ENCODE data around the gene PCDHGB1. TPM values are rescaled to one million over a fixed set of nuclear protein-coding genes. Genes with fewer than 3 reads are reported as not detected.
A peak's percentile ranks its signal among the peaks of the same experiment; 100 is the strongest.
"Not testable (repeated sequence)": the region's sequence is repeated elsewhere in the genome, so short reads cannot be mapped to it uniquely, and the experiment has no call there.

Gene PCDHGB1
- total and polyA plus RNA-seq, 5 experiments from 2014 or later, result 0.19 TPM; not detected in 4

GRCh38 chr5:141328231-141328630 lies 21.7 kb upstream of the PCDHGB1 start:
- ATAC-seq, result no peak
- H3K36me3 Mint-ChIP-seq, result peaks cover 9 to 53% (median 48%) of the 10 kb centered on the region in 3 donors
- peaks cover 5 to 75% (median 36%) of the 10 kb centered on the region in 9 donors for H3K9me3 Mint-ChIP-seq
- H3K4me3 Mint-ChIP-seq, result no peak overlapping the region
- peaks cover 13 to 66% (median 58%) of the 10 kb centered on the region in 5 donors for H3K27me3 Mint-ChIP-seq
- POLR2A ChIA-PET, result interaction anchor here (0.5 to 0.8 kb wide), 2 partner anchors 11 to 184 kb away, joined by 3 to 6 read pairs; no protein-coding TSS in a partner anchor
- H3K27ac Mint-ChIP-seq, result no peak overlapping the region
- no peak for DNase-seq
- H3K4me1 Mint-ChIP-seq, result peaks cover 6 to 8% (median 7%) of the 10 kb centered on the region in 4 donors

GRCh38 chr5:141330299-141331080 lies 19.4 kb upstream of the PCDHGB1 start, which contains the start of gene PCDHGA1:
TSS of gene PCDHGA1 (plus strand) at chr5:141330514.
- POLR2A ChIA-PET, result no interaction called here
- Mint-ChIP-seq H3K9me3 (peaks cover 17 to 89% (median 49%) of the 10 kb centered on the region in 9 donors), H3K27ac (no peak within 1 kb of the TSS), H3K36me3 (peaks cover 13 to 71% (median 60%) of the 10 kb centered on the region in 3 donors), H3K27me3 (peaks cover 24 to 88% (median 73%) of the 10 kb centered on the region in 5 donors), H3K4me3 (peak within 1 kb of the TSS in 5 of 10 donors; percentile 5 to 53 (median 24)), H3K4me1 (peaks cover 6 to 9% (median 7%) of the 10 kb centered on the region in 4 donors)
- peak in 1 of 2 donors; percentile 45 for ATAC-seq
- DNase-seq, result peak in 1 of 10 donors; percentile 20

GRCh38 chr5:141332571-141332970 lies 17.3 kb upstream of the PCDHGB1 start:
- H3K36me3 Mint-ChIP-seq, result peaks cover 17 to 74% (median 61%) of the 10 kb centered on the region in 3 donors
- H3K9me3 Mint-ChIP-seq, result peaks cover 23 to 94% (median 54%) of the 10 kb centered on the region in 9 donors
- H3K27ac Mint-ChIP-seq, H3K4me3 Mint-ChIP-seq, DNase-seq, H3K4me1 Mint-ChIP-seq, POLR2A ChIA-PET, ATAC-seq: not testable (repeated sequence)
- peaks cover 44 to 92% (median 77%) of the 10 kb centered on the region in 5 donors for H3K27me3 Mint-ChIP-seq

GRCh38 chr5:141338538-141339306 lies 11.2 kb upstream of the PCDHGB1 start, which contains the start of gene PCDHGA2:
TSS of gene PCDHGA2 (plus strand) at chr5:141338760.
- Mint-ChIP-seq H3K9me3 (peaks cover 33 to 96% (median 74%) of the 10 kb centered on the region in 9 donors), H3K27me3 (peaks cover 60 to 94% (median 82%) of the 10 kb centered on the region in 5 donors), H3K4me3 (no peak within 1 kb of the TSS), H3K27ac (no peak within 1 kb of the TSS), H3K36me3 (peaks cover 26 to 79% (median 56%) of the 10 kb centered on the region in 3 donors), H3K4me1 (peaks cover 0 to 1% (median 0%) of the 10 kb centered on the region in 4 donors)
- no peak for ATAC-seq
- DNase-seq, result no peak
- POLR2A ChIA-PET, result no interaction called here

GRCh38 chr5:141340781-141341354 lies 9.0 kb upstream of the PCDHGB1 start:
- POLR2A ChIA-PET, DNase-seq, ATAC-seq, H3K27ac Mint-ChIP-seq, H3K4me1 Mint-ChIP-seq: not testable (repeated sequence)
- Mint-ChIP-seq H3K27me3 (peaks cover 57 to 93% (median 76%) of the 10 kb centered on the region in 5 donors), H3K9me3 (peaks cover 29 to 93% (median 56%) of the 10 kb centered on the region in 9 donors), H3K4me3 (peak overlapping the region in 1 of 10 donors; percentile 48), H3K36me3 (peaks cover 28 to 73% (median 55%) of the 10 kb centered on the region in 3 donors)

GRCh38 chr5:141342773-141343172 lies 7.1 kb upstream of the PCDHGB1 start:
- Mint-ChIP-seq H3K27ac (no peak overlapping the region), H3K4me1 (no peaks in the 10 kb centered on the region), H3K27me3 (peaks cover 55 to 93% (median 66%) of the 10 kb centered on the region in 5 donors), H3K36me3 (peaks cover 32 to 71% (median 52%) of the 10 kb centered on the region in 3 donors), H3K9me3 (peaks cover 21 to 90% (median 50%) of the 10 kb centered on the region in 9 donors), H3K4me3 (peak overlapping the region in 1 of 10 donors; percentile 12)
- POLR2A ChIA-PET, result no interaction called here
- ATAC-seq, result no peak
- DNase-seq, result no peak

- H3K9me3 Mint-ChIP-seq, result peaks cover 15 to 88% (median 48%) of the 10 kb centered on the region in 9 donors
- H3K4me1 Mint-ChIP-seq, result no peaks in the 10 kb centered on the region
- peaks cover 52 to 93% (median 64%) of the 10 kb centered on the region in 5 donors for H3K27me3 Mint-ChIP-seq
- DNase-seq (no peak), ATAC-seq (no peak)
- H3K36me3 Mint-ChIP-seq, result peaks cover 27 to 66% (median 47%) of the 10 kb centered on the region in 3 donors
- no peak within 1 kb of the TSS for H3K27ac Mint-ChIP-seq
- peak within 1 kb of the TSS in 8 of 10 donors; percentile 2 to 48 (median 35) for H3K4me3 Mint-ChIP-seq
- POLR2A ChIA-PET, result no interaction called here
Measured at GRCh38 chr5:141343242-141343952, 6.5 kb upstream of the PCDHGB1 start, which contains the start of gene PCDHGA3. TSS of gene PCDHGA3 (plus strand) at chr5:141343829. CDS start at chr5:141344034, 205 bp downstream.

- Mint-ChIP-seq H3K27ac (no peak overlapping the region), H3K4me3 (peak overlapping the region in 8 of 10 donors; percentile 2 to 48 (median 35)), H3K27me3 (peaks cover 54 to 93% (median 65%) of the 10 kb centered on the region in 5 donors), H3K36me3 (peaks cover 27 to 61% (median 47%) of the 10 kb centered on the region in 3 donors), H3K4me1 (no peaks in the 10 kb centered on the region), H3K9me3 (peaks cover 14 to 88% (median 48%) of the 10 kb centered on the region in 9 donors)
- no peak for DNase-seq
- POLR2A ChIA-PET, result no interaction called here
- ATAC-seq, result no peak
Measured at GRCh38 chr5:141343953-141344463, 5.9 kb upstream of the PCDHGB1 start.

GRCh38 chr5:141345327-141345726 lies 4.6 kb upstream of the PCDHGB1 start:
- H3K27ac Mint-ChIP-seq, result no peak overlapping the region
- POLR2A ChIA-PET, result no interaction called here
- H3K9me3 Mint-ChIP-seq, result peaks cover 11 to 88% (median 43%) of the 10 kb centered on the region in 9 donors
- DNase-seq (no peak), ATAC-seq (no peak)
- H3K4me1 Mint-ChIP-seq, result no peaks in the 10 kb centered on the region
- peaks cover 30 to 67% (median 41%) of the 10 kb centered on the region in 3 donors for H3K36me3 Mint-ChIP-seq
- peaks cover 54 to 96% (median 73%) of the 10 kb centered on the region in 5 donors for H3K27me3 Mint-ChIP-seq
- no peak overlapping the region for H3K4me3 Mint-ChIP-seq

- H3K4me1 Mint-ChIP-seq, POLR2A ChIA-PET, DNase-seq, H3K27ac Mint-ChIP-seq, ATAC-seq, H3K4me3 Mint-ChIP-seq: not testable (repeated sequence)
- Mint-ChIP-seq H3K27me3 (peaks cover 59 to 96% (median 77%) of the 10 kb centered on the region in 5 donors), H3K9me3 (peaks cover 11 to 90% (median 44%) of the 10 kb centered on the region in 9 donors), H3K36me3 (peaks cover 28 to 68% (median 43%) of the 10 kb centered on the region in 3 donors)
Measured at GRCh38 chr5:141346017-141346416, 3.9 kb upstream of the PCDHGB1 start.

- Mint-ChIP-seq H3K4me3 (no peak overlapping the region), H3K9me3 (peaks cover 7 to 85% (median 40%) of the 10 kb centered on the region in 9 donors), H3K4me1 (peaks cover 0 to 2% (median 0%) of the 10 kb centered on the region in 4 donors), H3K27me3 (peaks cover 44 to 96% (median 74%) of the 10 kb centered on the region in 5 donors), H3K36me3 (peaks cover 18 to 54% (median 26%) of the 10 kb centered on the region in 3 donors), H3K27ac (no peak overlapping the region)
- DNase-seq (no peak), ATAC-seq (no peak)
- POLR2A ChIA-PET, result no interaction called here
Measured at GRCh38 chr5:141351591-141351990, 1.7 kb downstream of the PCDHGB1 start.
